ENCODE results near the gene GDPD5. TPM values are rescaled to one million over a fixed set of nuclear protein-coding genes. Genes with fewer than 3 reads are reported as not detected.

GDPD5 gene
- total RNA-seq, 1 experiment from 2014 or later: 28.6 TPM

GRCh38 chr11:75535071-75535470 lies 9.3 kb upstream of the GDPD5 start:
- Mint-ChIP-seq H3K36me3 (ENCODE audit: insufficient read depth, unreplicated experiment) (no peaks in the 10 kb centered on the region), H3K27ac (ENCODE audit: unreplicated experiment) (no peak overlapping the region), H3K4me1 (ENCODE audit: low read depth, unreplicated experiment) (peaks cover 11% of the 10 kb centered on the region), H3K4me3 (ENCODE audit: unreplicated experiment) (no peak overlapping the region), H3K27me3 (ENCODE audit: insufficient read depth, unreplicated experiment) (no peaks in the 10 kb centered on the region), H3K9me3 (ENCODE audit: unreplicated experiment) (no peaks in the 10 kb centered on the region)
- ChIA-PET CTCF (interaction anchor here (0.5 to 5.2 kb wide), 3 partner anchors 90 to 674 kb away, joined by 3 to 40 read pairs (median 5); no protein-coding TSS in a partner anchor), POLR2A (interaction anchor here (0.6 kb wide), 1 partner anchor 275 kb away, joined by 5 read pairs; no protein-coding TSS in a partner anchor)
- no peaks in the 10 kb centered on the region for H3K27me3 ChIP-seq (replicated peaks; ENCODE audit: control insufficient read depth, insufficient read depth, low read length)
- no peak for DNase-seq
- no peaks in the 10 kb centered on the region for H3K9me3 ChIP-seq
- intact Hi-C loops (cut with micrococcal nuclease; ENCODE audit: unreplicated experiment): no loop called here
- TF ChIP-seq CTCF (IDR thresholded peaks at IDR 0.05; ENCODE audit: insufficient read depth in 1 of 2, low read depth in 1 of 2, low read length in 1 of 2, severe bottlenecking in 1 of 2, unreplicated experiment in 1 of 2): no peak
- H3K36me3 ChIP-seq (ENCODE audit: control insufficient read depth, insufficient read depth, low read length): no peaks in the 10 kb centered on the region
- H3K4me1 ChIP-seq: peaks cover 10% of the 10 kb centered on the region
- no peak overlapping the region for H3K4me3 ChIP-seq (ENCODE audit: low read depth, low read length)
- BruUV-seq (replicated peaks): no TSS peak

GRCh38 chr11:75534259-75535069 lies 8.7 kb upstream of the GDPD5 start:
- no peak overlapping the region for H3K27ac Mint-ChIP-seq (ENCODE audit: unreplicated experiment)
- TF ChIP-seq CTCF (IDR thresholded peaks at IDR 0.05; ENCODE audit: insufficient read depth in 1 of 2, low read depth in 1 of 2, low read length in 1 of 2, severe bottlenecking in 1 of 2, unreplicated experiment in 1 of 2): peak in 1 of 2 experiments; percentile 7
- Histone ChIP-seq H3K4me3 (ENCODE audit: low read depth, low read length) (no peak overlapping the region), H3K36me3 (ENCODE audit: control insufficient read depth, insufficient read depth, low read length) (no peaks in the 10 kb centered on the region), H3K4me1 (peaks cover 10% of the 10 kb centered on the region), H3K27me3 (replicated peaks; ENCODE audit: control insufficient read depth, insufficient read depth, low read length) (no peaks in the 10 kb centered on the region), H3K9me3 (no peaks in the 10 kb centered on the region)
- no peaks in the 10 kb centered on the region for H3K9me3 Mint-ChIP-seq (ENCODE audit: unreplicated experiment)
- no TSS peak for BruUV-seq (replicated peaks)
- no peaks in the 10 kb centered on the region for H3K36me3 Mint-ChIP-seq (ENCODE audit: insufficient read depth, unreplicated experiment)
- intact Hi-C loops (cut with micrococcal nuclease; ENCODE audit: unreplicated experiment): loop anchor here (5.0 kb wide), 1 partner anchor 72 kb away; no protein-coding TSS in a partner anchor
- H3K27me3 Mint-ChIP-seq (ENCODE audit: insufficient read depth, unreplicated experiment): no peaks in the 10 kb centered on the region
- H3K4me1 Mint-ChIP-seq (ENCODE audit: low read depth, unreplicated experiment): peaks cover 11% of the 10 kb centered on the region
- ChIA-PET CTCF (interaction anchor here (0.5 to 5.2 kb wide), 6 partner anchors 53 to 675 kb away, joined by 3 to 40 read pairs (median 4); no protein-coding TSS in a partner anchor), POLR2A (interaction anchor here (0.6 kb wide), 1 partner anchor 275 kb away, joined by 5 read pairs; no protein-coding TSS in a partner anchor)
- no peak for DNase-seq
- no peak overlapping the region for H3K4me3 Mint-ChIP-seq (ENCODE audit: unreplicated experiment)

GRCh38 chr11:75533896-75534258 lies 8.1 kb upstream of the GDPD5 start:
- TF ChIP-seq CTCF (IDR thresholded peaks at IDR 0.05; ENCODE audit: insufficient read depth in 1 of 2, low read depth in 1 of 2, low read length in 1 of 2, severe bottlenecking in 1 of 2, unreplicated experiment in 1 of 2): no peak
- BruUV-seq (replicated peaks): no TSS peak
- H3K4me1 ChIP-seq: peaks cover 10% of the 10 kb centered on the region
- H3K27me3 ChIP-seq (replicated peaks; ENCODE audit: control insufficient read depth, insufficient read depth, low read length): no peaks in the 10 kb centered on the region
- H3K4me3 ChIP-seq (ENCODE audit: low read depth, low read length): no peak overlapping the region
- ChIA-PET CTCF (interaction anchor here (0.5 to 5.2 kb wide), 7 partner anchors 35 to 899 kb away, joined by 3 to 40 read pairs (median 3); no protein-coding TSS in a partner anchor), POLR2A (interaction anchor here (0.6 kb wide), 1 partner anchor 83 kb away, joined by 3 read pairs; no protein-coding TSS in a partner anchor)
- no peaks in the 10 kb centered on the region for H3K9me3 Mint-ChIP-seq (ENCODE audit: unreplicated experiment)
- H3K4me1 Mint-ChIP-seq (ENCODE audit: low read depth, unreplicated experiment): peaks cover 11% of the 10 kb centered on the region
- H3K27me3 Mint-ChIP-seq (ENCODE audit: insufficient read depth, unreplicated experiment): no peaks in the 10 kb centered on the region
- no peaks in the 10 kb centered on the region for H3K36me3 ChIP-seq (ENCODE audit: control insufficient read depth, insufficient read depth, low read length)
- H3K27ac Mint-ChIP-seq (ENCODE audit: unreplicated experiment): no peak overlapping the region
- DNase-seq: no peak
- no peaks in the 10 kb centered on the region for H3K36me3 Mint-ChIP-seq (ENCODE audit: insufficient read depth, unreplicated experiment)
- no peaks in the 10 kb centered on the region for H3K9me3 ChIP-seq
- no peak overlapping the region for H3K4me3 Mint-ChIP-seq (ENCODE audit: unreplicated experiment)
- intact Hi-C loops (cut with micrococcal nuclease; ENCODE audit: unreplicated experiment): loop anchor here (2.0 to 5.0 kb wide), 2 partner anchors 72 to 253 kb away; no protein-coding TSS in a partner anchor

Data from Caco-2 (cell line).